IMR-90 (cell line): ENCODE results near the gene SLC9A7. TPM values are rescaled to one million over a fixed set of nuclear protein-coding genes. Genes with fewer than 3 reads are reported as not detected.

Experiments used
- ATAC-seq: fragments of 200-7000 bp; cut with Tn5 transposase; 2 replicates; pipeline ENCODE4 v1.9.1; 2020; ENCODE audit warnings: low read depth, mild to moderate bottlenecking, moderate library complexity
- BruUV-seq: library from RNA; stranded (reverse); fragments of 400-500 nt; replicated peaks from 2 replicates; lab custom pipeline; 2021; lab: Mats Ljungman, UMichigan
- CTCF ChIA-PET: fragments of 300-600 bp; formaldehyde crosslinking; extraction: SDS; loops from one replicate; lab custom pipeline; 2021; ENCODE audit warnings: antibody characterized with exemption; lab: Yijun Ruan, JAX
- POLR2A ChIA-PET: fragments of 300-600 bp; sonication (Branson Sonifier 250); formaldehyde crosslinking; loops from one replicate; lab custom pipeline; 2022; ENCODE audit warnings: antibody characterized with exemption; ENCODE audit not compliant: unreplicated experiment; lab: Charles Lee
- DNase-seq: peaks from one replicate; pipeline ENCODE4 v3.0.0; 2013
- H2AFZ ChIP-seq: replicated peaks from 2 replicates; pipeline ENCODE3; 2013; ENCODE audit warnings: low read length, mild to moderate bottlenecking; ENCODE audit not compliant: poor library complexity
- H2AK5ac ChIP-seq: 2 replicates; pipeline ENCODE4 v1.6.1; 2013; ENCODE audit warnings: low read depth, low read length, inconsistent platforms
- H2AK9ac ChIP-seq: replicated peaks from 2 replicates; pipeline ENCODE3; 2013; ENCODE audit warnings: mild to moderate bottlenecking, low read depth, low read length, moderate library complexity; ENCODE audit not compliant: poor library complexity
- H2BK120ac ChIP-seq: 2 replicates; pipeline ENCODE4 v1.6.1; 2013; ENCODE audit warnings: low read depth, low read length, inconsistent platforms
- H2BK15ac ChIP-seq: 3 replicates; pipeline ENCODE4 v1.6.1; 2013; ENCODE audit warnings: low read depth, low read length, inconsistent platforms
- H2BK20ac ChIP-seq: 2 replicates; pipeline ENCODE4 v1.6.1; 2013; ENCODE audit warnings: low read depth, mild to moderate bottlenecking, inconsistent platforms, low read length, moderate library complexity
- H2BK5ac ChIP-seq: 2 replicates; pipeline ENCODE4 v1.6.1; 2013; ENCODE audit warnings: mild to moderate bottlenecking, low read depth, low read length, inconsistent platforms; ENCODE audit not compliant: poor library complexity, severe bottlenecking
- H3K14ac ChIP-seq: replicated peaks from 2 replicates; pipeline ENCODE4 v1.6.1; 2013; ENCODE audit warnings: low read depth, low read length, inconsistent platforms
- H3K18ac ChIP-seq: 2 replicates; pipeline ENCODE4 v1.6.1; 2013; ENCODE audit warnings: low read depth, low read length, control low read depth
- H3K23ac ChIP-seq: 2 replicates; pipeline ENCODE4 v1.6.1; 2013; ENCODE audit warnings: low read depth, low read length, inconsistent platforms
- H3K27ac ChIP-seq: 2 replicates; pipeline ENCODE4 v1.5.1; 2013; ENCODE audit warnings: mild to moderate bottlenecking, control low read depth, low read length; ENCODE audit not compliant: insufficient read depth
- H3K27me3 ChIP-seq: 2 replicates; pipeline ENCODE4 v1.6.1; 2013; ENCODE audit warnings: low read length; ENCODE audit not compliant: control insufficient read depth, insufficient read depth
- H3K36me3 ChIP-seq: 2 replicates; pipeline ENCODE4 v1.6.1; 2013; ENCODE audit warnings: low read length, mixed read lengths; ENCODE audit not compliant: control insufficient read depth, insufficient read depth
- H3K4ac ChIP-seq: 2 replicates; pipeline ENCODE4 v1.6.1; 2013; ENCODE audit warnings: low read depth, low read length, inconsistent platforms
- H3K4me1 ChIP-seq: 2 replicates; pipeline ENCODE4 v1.6.1; 2013; ENCODE audit warnings: low read length, mixed read lengths; ENCODE audit not compliant: control insufficient read depth, insufficient read depth
- H3K4me2 ChIP-seq: 2 replicates; pipeline ENCODE4 v1.6.1; 2013; ENCODE audit warnings: low read depth, mild to moderate bottlenecking, control low read depth, low read length, moderate library complexity
- H3K4me3 ChIP-seq: 2 replicates; pipeline ENCODE4 v1.5.1; 2013; ENCODE audit warnings: low read depth, mild to moderate bottlenecking, control low read depth, low read length, moderate library complexity; ENCODE audit not compliant: insufficient read depth
- H3K56ac ChIP-seq: 2 replicates; pipeline ENCODE4 v1.6.1; 2013; ENCODE audit warnings: low read length, inconsistent platforms; ENCODE audit not compliant: insufficient read depth; ENCODE audit errors: extremely low read depth
- H3K79me1 ChIP-seq, 2 experiments: 2 replicates each; pipeline ENCODE4 v1.6.1; 2013; ENCODE audit warnings: low read length in 2 of 2, inconsistent platforms in 1 of 2, low read depth in 1 of 2
- H3K9ac ChIP-seq: 2 replicates; pipeline ENCODE4 v1.6.1; 2013; ENCODE audit warnings: low read depth, low read length, control low read depth
- H3K9me1 ChIP-seq: 2 replicates; pipeline ENCODE4 v1.6.1; 2013; ENCODE audit warnings: low read length, inconsistent platforms; ENCODE audit not compliant: insufficient read depth
- H3K9me3 ChIP-seq: 2 replicates; pipeline ENCODE4 v1.6.1; 2013; ENCODE audit warnings: low read length; ENCODE audit not compliant: control insufficient read depth, insufficient read depth
- H4K20me1 ChIP-seq: 2 replicates; pipeline ENCODE4 v1.6.1; 2013; ENCODE audit warnings: low read length, inconsistent platforms; ENCODE audit not compliant: insufficient read depth
- H4K5ac ChIP-seq: 2 replicates; pipeline ENCODE4 v1.6.1; 2013; ENCODE audit warnings: mild to moderate bottlenecking, low read depth, low read length, control low read depth
- H4K8ac ChIP-seq, 2 experiments: 2 replicates each; pipeline ENCODE4 v1.6.1; 2013; ENCODE audit warnings: low read depth in 2 of 2, low read length in 2 of 2, control low read depth in 1 of 2, inconsistent platforms in 1 of 2
- H4K91ac ChIP-seq: 2 replicates; pipeline ENCODE4 v1.6.1; 2013; ENCODE audit warnings: low read depth, low read length, inconsistent platforms; ENCODE audit not compliant: insufficient read depth
- CTCF ChIP-seq: conservative IDR thresholded peaks from 2 replicates; pipeline ENCODE4 v1.5.1; 2012; ENCODE audit warnings: mild to moderate bottlenecking, low read depth, low read length, improper control_type of control experiment
- FOS ChIP-seq: fragments of 150-350 bp; IDR thresholded peaks from 2 replicates; pipeline ENCODE4 v1.6.1; 2016; ENCODE audit warnings: low read depth, low read length
- WGBS, 2 experiments: methylation state at CpG; one replicate each; pipeline versions ENCODE4 v1.1.5 to v1.1.7; 2013; ENCODE audit warnings: missing lambda C conversion rate in 2 of 2; ENCODE audit not compliant: insufficient read length in 1 of 2; ENCODE audit errors: extremely low coverage in 2 of 2; 5-methylcytosine and 5-hydroxymethylcytosine counted together
- dilution Hi-C: fragments of 300-500 bp; cut with HindIII; formaldehyde crosslinking; loops from one replicate; pipeline ENCODE4 v1.14.3; 2018; ENCODE audit warnings: low sequenced_read_pairs; ENCODE audit not compliant: unreplicated experiment
- in situ Hi-C: fragments of 300-500 bp; cut with MboI; formaldehyde crosslinking; loops from 3 replicates; pipeline ENCODE4 v1.14.3; 2019; ENCODE audit warnings: low sequenced_read_pairs, inconsistent platforms, mixed read lengths
- intact Hi-C: fragments of 100-400 bp; cut with micrococcal nuclease; formaldehyde crosslinking; loops from 2 replicates; pipeline ENCODE4 v1.10.0; 2022
- polyA plus RNA-seq, 3 experiments: library from polyadenylated mRNA; depleted of rRNA; stranded (reverse); fragments of >200 nt; gene quantifications; 2 replicates each; pipeline ENCODE4 v1.2.3, GENCODE V29; 2012; ENCODE audit warnings: low replicate concordance in 1 of 3
- total RNA-seq: library from RNA; depleted of rRNA; stranded (reverse); fragments of >200 nt; gene quantifications from 2 replicates; pipeline ENCODE4 v1.2.3, GENCODE V29; 2012

The SLC9A7 gene
- total and polyA plus RNA-seq, 2 of the 4 experiments (the other 2 are of a cell fraction): 14.4 to 76.4 TPM

DNA sequence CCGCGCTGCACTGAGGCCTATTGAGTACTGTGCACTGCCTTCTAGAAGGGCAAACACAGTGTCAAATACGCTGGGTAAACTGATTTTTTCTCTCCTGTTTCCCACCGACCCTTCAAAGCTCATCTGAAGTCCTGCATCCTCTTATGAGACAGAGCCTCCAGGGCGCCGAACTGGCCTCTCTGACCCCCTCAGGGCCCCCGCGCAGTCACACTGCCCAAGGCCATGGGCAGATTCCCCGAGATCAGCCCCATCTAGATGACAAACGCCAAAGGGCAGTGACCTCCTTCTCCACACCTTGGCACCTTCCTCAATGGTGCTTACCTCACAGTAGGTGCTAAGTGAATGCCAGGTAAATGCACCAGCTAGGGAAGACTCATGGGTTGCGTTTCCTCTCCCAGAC lies 151.0 kb downstream of the SLC9A7 start:
- Histone ChIP-seq H3K4me1 (no peaks in the 10 kb centered on the region), H3K27ac (no peak overlapping the region), H2BK15ac (no peak overlapping the region), H3K14ac (no peak overlapping the region), H2AFZ (no peak overlapping the region), H2BK120ac (no peak overlapping the region), H3K4me2 (no peak overlapping the region), H3K27me3 (no peaks in the 10 kb centered on the region; the same call in 1 of the 2 replicates), H3K36me3 (no peaks in the 10 kb centered on the region), H4K5ac (no peak overlapping the region), H2BK5ac (no peak overlapping the region), H3K4ac (no peak overlapping the region), H2BK20ac (no peak overlapping the region), H4K8ac (no peak overlapping the region), H3K9me3 (no peaks in the 10 kb centered on the region), H3K9ac (no peak overlapping the region), H3K23ac (no peak overlapping the region), H4K20me1 (no peaks in the 10 kb centered on the region), H4K91ac (no peak overlapping the region), H3K56ac (no peak overlapping the region), H3K9me1 (peaks cover 6% of the 10 kb centered on the region), H3K4me3 (no peak overlapping the region), H2AK5ac (no peak overlapping the region), H3K79me1 (no peaks in the 10 kb centered on the region), H3K18ac (no peak overlapping the region), H2AK9ac (no peak overlapping the region)
- CTCF ChIA-PET: no interaction called here
- no peak for DNase-seq
- no TSS peak for BruUV-seq
- intact Hi-C loops (no loop called here), dilution Hi-C loops (no loop called here), in situ Hi-C loops (no loop called here)
- TF ChIP-seq FOS (no peak), CTCF (no peak)
- ATAC-seq: no peak
- POLR2A ChIA-PET: no interaction called here
- 54% methylated on average over 4 of the region's 11 CpGs; no CpG with 5 or more reads in 1 of the 2 experiments for WGBS, 2 experiments
